G401 (cell line): Measurements from ENCODE around the gene MCCC1. TPM values are rescaled to one million over a fixed set of nuclear protein-coding genes. Genes with fewer than 3 reads are reported as not detected.

Source experiments
- DNase-seq: peaks from one replicate; pipeline ENCODE4 v3.0.0-alpha.2; 2015; ENCODE audit warnings: low spot score
- in situ Hi-C: cut with HindIII; loops from 2 replicates; pipeline ENCODE4 v1.10.0; 2016; ENCODE audit warnings: low sequenced_read_pairs, mixed read lengths
- total RNA-seq: library from RNA; depleted of rRNA; stranded (reverse); fragments of >200 nt; shearing (Covaris generic); gene quantifications from 2 replicates; pipeline ENCODE4 v1.2.3, GENCODE V29; 2014; rRNA removed

The MCCC1 gene
- total RNA-seq, 1 experiment from 2014 or later: 34.4 TPM

- no peak for DNase-seq
- in situ Hi-C loops: no loop called here
Measured at GRCh38 chr3:182967218-182968204, 131.8 kb downstream of the MCCC1 start.

GRCh38 chr3:182965861-182966366 lies 133.4 kb downstream of the MCCC1 start:
- no peak for DNase-seq
- in situ Hi-C loops: no loop called here

Other genes starting within 250 kb of the MCCC1 start
- gene DCUN1D1, start 119.0 kb downstream of the MCCC1 start, total RNA-seq: 6.1 and 9.6 TPM in 2 replicates
- not detected in 2 replicates for gene LAMP3, start 63.2 kb upstream of the MCCC1 start, total RNA-seq
- not detected in 2 replicates for gene B3GNT5, start 153.8 kb upstream of the MCCC1 start, total RNA-seq